WTC11 (cell line): Measurements from ENCODE around the gene KCNMA1. TPM values are rescaled to one million over a fixed set of nuclear protein-coding genes. Genes with fewer than 3 reads are reported as not detected.

ENCODE experiments used
- ATAC-seq: fragments of 200-7000 bp; cut with Tn5 transposase; 2 replicates; pipeline ENCODE4 v1.10.0; 2021; ENCODE audit warnings: mild to moderate bottlenecking, moderate library complexity
- CTCF ChIA-PET: fragments of 300-600 bp; sonication (Branson Sonifier 250); formaldehyde crosslinking; loops from one replicate; lab custom pipeline; 2021; ENCODE audit warnings: antibody characterized with exemption; lab: Charles Lee
- POLR2A ChIA-PET: fragments of 350-600 bp; sonication (Branson Sonifier 250); formaldehyde crosslinking; loops from one replicate; lab custom pipeline; 2021; ENCODE audit warnings: antibody characterized with exemption; lab: Charles Lee
- DNase-seq: peaks from one replicate; pipeline ENCODE4 v3.0.0; 2021; ENCODE audit warnings: low spot score
- H3K27ac Mint-ChIP-seq: 2 replicates; pipeline ENCODE4 v1.8.0; 2021; ENCODE audit warnings: mixed read lengths
- H3K27me3 Mint-ChIP-seq: 2 replicates; pipeline ENCODE4 v1.8.0; 2021; ENCODE audit warnings: low read depth, mild to moderate bottlenecking, moderate library complexity, mixed read lengths
- H3K36me3 Mint-ChIP-seq: 2 replicates; pipeline ENCODE4 v1.8.0; 2021; ENCODE audit warnings: mixed read lengths
- H3K4me1 Mint-ChIP-seq: 2 replicates; pipeline ENCODE4 v1.8.0; 2022; ENCODE audit warnings: mixed read lengths
- H3K4me3 Mint-ChIP-seq: 2 replicates; pipeline ENCODE4 v1.8.0; 2021; ENCODE audit warnings: mild to moderate bottlenecking, moderate library complexity, mixed read lengths
- H3K9me3 Mint-ChIP-seq: 2 replicates; pipeline ENCODE4 v1.8.0; 2021; ENCODE audit warnings: mixed read lengths
- GABPB1 ChIP-seq: sonication (generic); formaldehyde crosslinking; IDR thresholded peaks from 2 replicates; pipeline ENCODE4 v1.8.1; 2023; ENCODE audit warnings: mild to moderate bottlenecking, missing genetic modification reagents
- KAT7 ChIP-seq: sonication (generic); formaldehyde crosslinking; IDR thresholded peaks from 2 replicates; pipeline ENCODE4 v1.8.1; 2023; ENCODE audit warnings: missing genetic modification reagents, mild to moderate bottlenecking, borderline replicate concordance
- NFYB ChIP-seq: sonication (generic); formaldehyde crosslinking; conservative IDR thresholded peaks from 2 replicates; pipeline ENCODE4 v1.8.0; 2022; ENCODE audit warnings: low read depth, missing genetic modification reagents
- NR3C1 ChIP-seq: sonication (generic); formaldehyde crosslinking; conservative IDR thresholded peaks from 2 replicates; pipeline ENCODE4 v1.8.1; 2023; ENCODE audit warnings: low read depth, mild to moderate bottlenecking, missing genetic modification reagents
- SMAD4 ChIP-seq: sonication (generic); formaldehyde crosslinking; IDR thresholded peaks from 2 replicates; pipeline ENCODE4 v1.8.0; 2022; ENCODE audit warnings: mild to moderate bottlenecking, missing genetic modification reagents
- TCF7 ChIP-seq: sonication (generic); formaldehyde crosslinking; IDR thresholded peaks from 2 replicates; pipeline ENCODE4 v1.8.0; 2022; ENCODE audit warnings: mild to moderate bottlenecking, low read depth, missing genetic modification reagents, moderate library complexity
- TEAD4 ChIP-seq: sonication (generic); formaldehyde crosslinking; IDR thresholded peaks from 2 replicates; pipeline ENCODE4 v1.8.0; 2022; ENCODE audit warnings: mild to moderate bottlenecking, missing genetic modification reagents
- ZBTB21 ChIP-seq: sonication (generic); formaldehyde crosslinking; IDR thresholded peaks from 2 replicates; pipeline ENCODE4 v1.8.1; 2023; ENCODE audit warnings: mild to moderate bottlenecking, missing genetic modification reagents, borderline replicate concordance
- ZNF232 ChIP-seq: sonication (generic); formaldehyde crosslinking; IDR thresholded peaks from 2 replicates; pipeline ENCODE4 v1.8.0; 2022; ENCODE audit warnings: mild to moderate bottlenecking, missing genetic modification reagents
- ZNF396 ChIP-seq: fragments of 250-450 bp; sonication (Bioruptor Pico); IDR thresholded peaks from 2 replicates; pipeline ENCODE4 v1.8.0; 2021; ENCODE audit warnings: mild to moderate bottlenecking, moderate library complexity, borderline replicate concordance
- ZNF423 ChIP-seq: fragments of 250-450 bp; sonication (Bioruptor Pico); IDR thresholded peaks from 2 replicates; pipeline ENCODE4 v2.1.2; 2022; ENCODE audit warnings: mild to moderate bottlenecking, moderate library complexity
- total RNA-seq: library from RNA; stranded (reverse); gene quantifications from 3 replicates; pipeline ENCODE4 v1.2.3, GENCODE V29; 2021
- TF ChIP-seq, protein P1 (sequence below): sonication (generic); formaldehyde crosslinking; IDR thresholded peaks from 2 replicates; pipeline ENCODE4 v1.8.0; 2022; ENCODE audit warnings: missing genetic modification reagents
- TF ChIP-seq, protein P2 (sequence below): sonication (generic); formaldehyde crosslinking; IDR thresholded peaks from 2 replicates; pipeline ENCODE4 v1.8.1; 2023; ENCODE audit warnings: mild to moderate bottlenecking, moderate library complexity, missing genetic modification reagents
- TF ChIP-seq, protein P3 (sequence below): sonication (generic); formaldehyde crosslinking; IDR thresholded peaks from 2 replicates; pipeline ENCODE4 v1.8.1; 2023; ENCODE audit warnings: mild to moderate bottlenecking, missing genetic modification reagents, moderate library complexity
- TF ChIP-seq, protein P4 (sequence below): sonication (generic); formaldehyde crosslinking; IDR thresholded peaks from 2 replicates; pipeline ENCODE4 v1.8.0; 2022; ENCODE audit warnings: mild to moderate bottlenecking, missing genetic modification reagents
- TF ChIP-seq, protein P5 (sequence below): fragments of 250-450 bp; sonication (Bioruptor Pico); IDR thresholded peaks from 2 replicates; pipeline ENCODE4 v1.9.0; 2021; ENCODE audit warnings: mild to moderate bottlenecking
- TF ChIP-seq, protein P6 (sequence below): fragments of 250-450 bp; sonication (Bioruptor Pico); IDR thresholded peaks from 2 replicates; pipeline ENCODE4 v1.8.0; 2021; ENCODE audit warnings: mild to moderate bottlenecking

Gene KCNMA1
- total RNA-seq, 1 experiment from 2014 or later = 7.3 TPM

DNA sequence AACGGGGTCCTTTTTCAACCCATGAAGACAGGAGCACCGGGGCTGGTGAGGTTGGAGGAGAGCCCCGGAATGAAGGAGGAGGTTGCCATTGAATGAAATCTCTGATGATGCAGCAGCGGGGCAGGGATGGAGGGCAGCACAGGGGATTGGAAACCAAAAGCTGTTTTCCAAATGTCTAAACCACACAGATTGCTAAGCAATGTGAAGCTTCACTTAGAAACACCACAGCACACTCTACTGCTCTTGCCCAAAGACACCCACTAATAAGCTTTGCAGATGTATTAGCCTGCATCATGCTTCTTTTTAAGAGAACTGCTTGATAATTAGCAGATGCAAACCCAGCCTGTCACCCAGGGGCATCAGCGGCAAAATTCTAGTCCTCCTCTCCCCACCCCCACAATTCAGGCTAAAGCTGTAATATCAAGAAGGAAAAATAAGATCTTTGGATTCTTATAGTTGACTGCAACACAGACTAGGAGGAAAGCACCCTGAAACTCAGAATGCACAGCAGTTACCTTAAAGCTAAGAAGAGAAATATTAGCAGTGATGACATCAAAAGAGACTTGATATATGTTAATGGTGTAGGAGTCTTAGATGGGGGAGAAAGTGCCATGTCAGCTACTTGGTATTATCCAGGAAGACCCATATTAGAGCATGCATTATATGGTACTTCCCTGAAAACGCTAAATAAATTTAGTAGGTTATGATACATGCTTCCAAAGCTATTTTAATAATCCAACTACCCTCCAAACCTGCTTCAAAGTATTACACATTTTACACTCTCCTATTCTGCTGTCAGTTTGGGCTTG is 666.7 kb downstream of the KCNMA1 start:
- Mint-ChIP-seq H3K4me3 (no peak overlapping the region), H3K9me3 (no peaks in the 10 kb centered on the region), H3K27me3 (no peaks in the 10 kb centered on the region), H3K36me3 (no peaks in the 10 kb centered on the region), H3K27ac (no peak overlapping the region), H3K4me1 (peaks cover 19% of the 10 kb centered on the region)
- TF ChIP-seq TCF7 (CRISPR knock-in tag) (no peak), ZBTB21 (CRISPR knock-in tag) (no peak), NR3C1 (no peak), ZNF396 (no peak), ZNF423 (no peak), ZNF232 (no peak), SMAD4 (CRISPR knock-in tag) (no peak), KAT7 (no peak), GABPB1 (CRISPR knock-in tag) (no peak), TEAD4 (CRISPR knock-in tag) (no peak), NFYB (no peak)
- TF ChIP-seq, protein P1, sequence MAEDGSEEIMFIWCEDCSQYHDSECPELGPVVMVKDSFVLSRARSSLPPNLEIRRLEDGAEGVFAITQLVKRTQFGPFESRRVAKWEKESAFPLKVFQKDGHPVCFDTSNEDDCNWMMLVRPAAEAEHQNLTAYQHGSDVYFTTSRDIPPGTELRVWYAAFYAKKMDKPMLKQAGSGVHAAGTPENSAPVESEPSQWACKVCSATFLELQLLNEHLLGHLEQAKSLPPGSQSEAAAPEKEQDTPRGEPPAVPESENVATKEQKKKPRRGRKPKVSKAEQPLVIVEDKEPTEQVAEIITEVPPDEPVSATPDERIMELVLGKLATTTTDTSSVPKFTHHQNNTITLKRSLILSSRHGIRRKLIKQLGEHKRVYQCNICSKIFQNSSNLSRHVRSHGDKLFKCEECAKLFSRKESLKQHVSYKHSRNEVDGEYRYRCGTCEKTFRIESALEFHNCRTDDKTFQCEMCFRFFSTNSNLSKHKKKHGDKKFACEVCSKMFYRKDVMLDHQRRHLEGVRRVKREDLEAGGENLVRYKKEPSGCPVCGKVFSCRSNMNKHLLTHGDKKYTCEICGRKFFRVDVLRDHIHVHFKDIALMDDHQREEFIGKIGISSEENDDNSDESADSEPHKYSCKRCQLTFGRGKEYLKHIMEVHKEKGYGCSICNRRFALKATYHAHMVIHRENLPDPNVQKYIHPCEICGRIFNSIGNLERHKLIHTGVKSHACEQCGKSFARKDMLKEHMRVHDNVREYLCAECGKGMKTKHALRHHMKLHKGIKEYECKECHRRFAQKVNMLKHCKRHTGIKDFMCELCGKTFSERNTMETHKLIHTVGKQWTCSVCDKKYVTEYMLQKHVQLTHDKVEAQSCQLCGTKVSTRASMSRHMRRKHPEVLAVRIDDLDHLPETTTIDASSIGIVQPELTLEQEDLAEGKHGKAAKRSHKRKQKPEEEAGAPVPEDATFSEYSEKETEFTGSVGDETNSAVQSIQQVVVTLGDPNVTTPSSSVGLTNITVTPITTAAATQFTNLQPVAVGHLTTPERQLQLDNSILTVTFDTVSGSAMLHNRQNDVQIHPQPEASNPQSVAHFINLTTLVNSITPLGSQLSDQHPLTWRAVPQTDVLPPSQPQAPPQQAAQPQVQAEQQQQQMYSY = no peak
- TF ChIP-seq, protein P2, sequence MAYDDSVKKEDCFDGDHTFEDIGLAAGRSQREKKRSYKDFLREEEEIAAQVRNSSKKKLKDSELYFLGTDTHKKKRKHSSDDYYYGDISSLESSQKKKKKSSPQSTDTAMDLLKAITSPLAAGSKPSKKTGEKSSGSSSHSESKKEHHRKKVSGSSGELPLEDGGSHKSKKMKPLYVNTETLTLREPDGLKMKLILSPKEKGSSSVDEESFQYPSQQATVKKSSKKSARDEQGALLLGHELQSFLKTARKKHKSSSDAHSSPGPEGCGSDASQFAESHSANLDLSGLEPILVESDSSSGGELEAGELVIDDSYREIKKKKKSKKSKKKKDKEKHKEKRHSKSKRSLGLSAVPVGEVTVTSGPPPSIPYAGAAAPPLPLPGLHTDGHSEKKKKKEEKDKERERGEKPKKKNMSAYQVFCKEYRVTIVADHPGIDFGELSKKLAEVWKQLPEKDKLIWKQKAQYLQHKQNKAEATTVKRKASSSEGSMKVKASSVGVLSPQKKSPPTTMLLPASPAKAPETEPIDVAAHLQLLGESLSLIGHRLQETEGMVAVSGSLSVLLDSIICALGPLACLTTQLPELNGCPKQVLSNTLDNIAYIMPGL (CRISPR knock-in tag) = no peak
- TF ChIP-seq, protein P3, sequence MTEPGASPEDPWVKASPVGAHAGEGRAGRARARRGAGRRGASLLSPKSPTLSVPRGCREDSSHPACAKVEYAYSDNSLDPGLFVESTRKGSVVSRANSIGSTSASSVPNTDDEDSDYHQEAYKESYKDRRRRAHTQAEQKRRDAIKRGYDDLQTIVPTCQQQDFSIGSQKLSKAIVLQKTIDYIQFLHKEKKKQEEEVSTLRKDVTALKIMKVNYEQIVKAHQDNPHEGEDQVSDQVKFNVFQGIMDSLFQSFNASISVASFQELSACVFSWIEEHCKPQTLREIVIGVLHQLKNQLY (CRISPR knock-in tag) = no peak
- TF ChIP-seq, protein P4, sequence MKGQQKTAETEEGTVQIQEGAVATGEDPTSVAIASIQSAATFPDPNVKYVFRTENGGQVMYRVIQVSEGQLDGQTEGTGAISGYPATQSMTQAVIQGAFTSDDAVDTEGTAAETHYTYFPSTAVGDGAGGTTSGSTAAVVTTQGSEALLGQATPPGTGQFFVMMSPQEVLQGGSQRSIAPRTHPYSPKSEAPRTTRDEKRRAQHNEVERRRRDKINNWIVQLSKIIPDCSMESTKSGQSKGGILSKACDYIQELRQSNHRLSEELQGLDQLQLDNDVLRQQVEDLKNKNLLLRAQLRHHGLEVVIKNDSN (CRISPR knock-in tag) = no peak
- TF ChIP-seq, protein P5, sequence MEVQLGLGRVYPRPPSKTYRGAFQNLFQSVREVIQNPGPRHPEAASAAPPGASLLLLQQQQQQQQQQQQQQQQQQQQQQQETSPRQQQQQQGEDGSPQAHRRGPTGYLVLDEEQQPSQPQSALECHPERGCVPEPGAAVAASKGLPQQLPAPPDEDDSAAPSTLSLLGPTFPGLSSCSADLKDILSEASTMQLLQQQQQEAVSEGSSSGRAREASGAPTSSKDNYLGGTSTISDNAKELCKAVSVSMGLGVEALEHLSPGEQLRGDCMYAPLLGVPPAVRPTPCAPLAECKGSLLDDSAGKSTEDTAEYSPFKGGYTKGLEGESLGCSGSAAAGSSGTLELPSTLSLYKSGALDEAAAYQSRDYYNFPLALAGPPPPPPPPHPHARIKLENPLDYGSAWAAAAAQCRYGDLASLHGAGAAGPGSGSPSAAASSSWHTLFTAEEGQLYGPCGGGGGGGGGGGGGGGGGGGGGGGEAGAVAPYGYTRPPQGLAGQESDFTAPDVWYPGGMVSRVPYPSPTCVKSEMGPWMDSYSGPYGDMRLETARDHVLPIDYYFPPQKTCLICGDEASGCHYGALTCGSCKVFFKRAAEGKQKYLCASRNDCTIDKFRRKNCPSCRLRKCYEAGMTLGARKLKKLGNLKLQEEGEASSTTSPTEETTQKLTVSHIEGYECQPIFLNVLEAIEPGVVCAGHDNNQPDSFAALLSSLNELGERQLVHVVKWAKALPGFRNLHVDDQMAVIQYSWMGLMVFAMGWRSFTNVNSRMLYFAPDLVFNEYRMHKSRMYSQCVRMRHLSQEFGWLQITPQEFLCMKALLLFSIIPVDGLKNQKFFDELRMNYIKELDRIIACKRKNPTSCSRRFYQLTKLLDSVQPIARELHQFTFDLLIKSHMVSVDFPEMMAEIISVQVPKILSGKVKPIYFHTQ (CRISPR knock-in tag) = no peak
- TF ChIP-seq, protein P6, sequence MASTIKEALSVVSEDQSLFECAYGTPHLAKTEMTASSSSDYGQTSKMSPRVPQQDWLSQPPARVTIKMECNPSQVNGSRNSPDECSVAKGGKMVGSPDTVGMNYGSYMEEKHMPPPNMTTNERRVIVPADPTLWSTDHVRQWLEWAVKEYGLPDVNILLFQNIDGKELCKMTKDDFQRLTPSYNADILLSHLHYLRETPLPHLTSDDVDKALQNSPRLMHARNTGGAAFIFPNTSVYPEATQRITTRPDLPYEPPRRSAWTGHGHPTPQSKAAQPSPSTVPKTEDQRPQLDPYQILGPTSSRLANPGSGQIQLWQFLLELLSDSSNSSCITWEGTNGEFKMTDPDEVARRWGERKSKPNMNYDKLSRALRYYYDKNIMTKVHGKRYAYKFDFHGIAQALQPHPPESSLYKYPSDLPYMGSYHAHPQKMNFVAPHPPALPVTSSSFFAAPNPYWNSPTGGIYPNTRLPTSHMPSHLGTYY (CRISPR knock-in tag) = no peak
- ChIA-PET CTCF (no interaction called here), POLR2A (no interaction called here)
- ATAC-seq (no peak), DNase-seq (no peak)
